Common myeloid progenitor, CD34-positive (primary cell): ENCODE measurements around the gene SIX1.

Experiments
- CTCF ChIA-PET: fragments of 350-600 bp; sonication (Branson Sonifier 250); formaldehyde crosslinking; loops from one replicate; lab custom pipeline; 2021; ENCODE audit warnings: antibody characterized with exemption; lab: Charles Lee
- POLR2A ChIA-PET: fragments of 350-600 bp; sonication (Branson Sonifier 250); formaldehyde crosslinking; loops from one replicate; lab custom pipeline; 2021; ENCODE audit warnings: antibody characterized with exemption; lab: Charles Lee
- DNase-seq, 3 donors: peaks; one replicate each; pipeline versions ENCODE4 v3.0.0 to v3.0.0-alpha.2; 2013
- H3K27ac ChIP-seq, 2 experiments: 1 replicate in 1 of 2; 2 replicates in 1 of 2; pipeline ENCODE4 v1.7.0; 2013; ENCODE audit warnings: inconsistent platforms in 2 of 2, low read length in 2 of 2, mild to moderate bottlenecking in 2 of 2, low read depth in 1 of 2, moderate library complexity in 1 of 2; ENCODE audit not compliant: severe bottlenecking in 2 of 2, insufficient read depth in 1 of 2, poor library complexity in 1 of 2
- H3K27me3 ChIP-seq, 5 experiments: replicated peaks in 2 of 5; 1 replicate in 3 of 5; 2 replicates in 2 of 5; pipeline versions ENCODE4 v1.6.1 to v1.7.0; 2013; ENCODE audit warnings: low read length in 4 of 5, mild to moderate bottlenecking in 2 of 5, moderate library complexity in 2 of 5, inconsistent platforms in 1 of 5; ENCODE audit not compliant: insufficient read depth in 5 of 5, control insufficient read depth in 4 of 5
- H3K36me3 ChIP-seq, 4 experiments: 1 replicate in 2 of 4; 2 replicates in 2 of 4; pipeline versions ENCODE4 v1.6.1 to v1.7.0; 2013; ENCODE audit warnings: low read length in 3 of 4, control low read depth in 1 of 4, mild to moderate bottlenecking in 1 of 4; ENCODE audit not compliant: control insufficient read depth in 4 of 4, insufficient read depth in 4 of 4
- H3K4me1 ChIP-seq, 4 experiments: 1 replicate in 3 of 4; 2 replicates in 1 of 4; pipeline versions ENCODE4 v1.6.1 to v1.7.1; 2013; ENCODE audit warnings: low read length in 3 of 4, mild to moderate bottlenecking in 3 of 4, control low read depth in 1 of 4, inconsistent platforms in 1 of 4, moderate library complexity in 1 of 4; ENCODE audit not compliant: control insufficient read depth in 4 of 4, insufficient read depth in 4 of 4; ENCODE audit errors: control extremely low read depth in 1 of 4
- H3K4me3 ChIP-seq, 7 experiments: 1 replicate in 4 of 7; 2 replicates in 3 of 7; pipeline versions ENCODE4 v1.5.1 to v1.7.0; 2013; ENCODE audit warnings: mild to moderate bottlenecking in 7 of 7, low read length in 6 of 7, moderate library complexity in 6 of 7, inconsistent platforms in 2 of 7, low read depth in 2 of 7, control low read depth in 1 of 7; ENCODE audit not compliant: insufficient read depth in 4 of 7, control insufficient read depth in 1 of 7; ENCODE audit errors: extremely low read depth in 1 of 7
- H3K9me3 ChIP-seq, 5 experiments: 1 replicate in 4 of 5; 2 replicates in 1 of 5; pipeline versions ENCODE4 v1.6.1 to v1.7.1; 2013; ENCODE audit warnings: low read length in 4 of 5, mild to moderate bottlenecking in 2 of 5, inconsistent platforms in 1 of 5, low read depth in 1 of 5, moderate library complexity in 1 of 5; ENCODE audit not compliant: control insufficient read depth in 4 of 5, insufficient read depth in 2 of 5; ENCODE audit errors: control extremely low read depth in 1 of 5
- WGBS: methylation state at CpG from one replicate; pipeline ENCODE4 v1.1.5; 2013; ENCODE audit not compliant: insufficient coverage; 5-methylcytosine and 5-hydroxymethylcytosine counted together

Gene SIX1

GRCh38 chr14:60680511-60680910, 31.2 kb upstream of the SIX1 start:
- H3K27me3 ChIP-seq, result peaks cover 0 to 5% (median 0%) of the 10 kb centered on the region in 5 experiments
- H3K4me1 ChIP-seq, result no peaks in the 10 kb centered on the region
- no peak overlapping the region for H3K27ac ChIP-seq
- CTCF ChIA-PET, result no interaction called here
- H3K36me3 ChIP-seq, result no peaks in the 10 kb centered on the region
- WGBS, result 100% methylated on average over 2 of the region's 3 CpGs
- POLR2A ChIA-PET, result no interaction called here
- H3K4me3 ChIP-seq, result no peak overlapping the region
- peaks cover 0 to 2% (median 0%) of the 10 kb centered on the region in 5 experiments for H3K9me3 ChIP-seq
- no peak for DNase-seq

- DNase-seq, result no peak
- CTCF ChIA-PET, result no interaction called here
- Histone ChIP-seq H3K27ac (no peak overlapping the region), H3K4me1 (no peaks in the 10 kb centered on the region), H3K27me3 (peaks cover 0 to 5% (median 0%) of the 10 kb centered on the region in 5 experiments), H3K36me3 (no peaks in the 10 kb centered on the region), H3K4me3 (no peak overlapping the region), H3K9me3 (peaks cover 0 to 2% (median 0%) of the 10 kb centered on the region in 5 experiments)
- WGBS, result 89% methylated on average over 2 of the region's 4 CpGs
- POLR2A ChIA-PET, result no interaction called here
These were observed 30.4 kb upstream of the SIX1 start for GRCh38 chr14:60679566-60680258.

- H3K27ac ChIP-seq, result no peak overlapping the region
- H3K27me3 ChIP-seq, result peaks cover 0 to 5% (median 0%) of the 10 kb centered on the region in 5 experiments
- H3K4me1 ChIP-seq, result no peaks in the 10 kb centered on the region
- no peak for DNase-seq
- ChIA-PET CTCF (no interaction called here), POLR2A (no interaction called here)
- no peak overlapping the region for H3K4me3 ChIP-seq
- H3K36me3 ChIP-seq, result no peaks in the 10 kb centered on the region
- H3K9me3 ChIP-seq, result peaks cover 0 to 2% (median 0%) of the 10 kb centered on the region in 5 experiments
These were observed 28.4 kb upstream of the SIX1 start for GRCh38 chr14:60677701-60678100.

- Histone ChIP-seq H3K36me3 (no peaks in the 10 kb centered on the region), H3K4me1 (no peaks in the 10 kb centered on the region)
- CTCF ChIA-PET, result no interaction called here
These were observed 21.7 kb upstream of the SIX1 start for GRCh38 chr14:60670989-60671388.

GRCh38 chr14:60668431-60669112, 19.3 kb upstream of the SIX1 start:
- Histone ChIP-seq H3K36me3 (no peaks in the 10 kb centered on the region), H3K27me3 (peaks cover 4 to 28% (median 13%) of the 10 kb centered on the region in 5 experiments), H3K27ac (no peak overlapping the region), H3K4me1 (no peaks in the 10 kb centered on the region), H3K4me3 (no peak overlapping the region), H3K9me3 (no peaks in the 10 kb centered on the region)
- CTCF ChIA-PET, result no interaction called here
- POLR2A ChIA-PET, result no interaction called here
- WGBS, result no CpG with 5 or more reads among the region's 5 CpGs
- no peak for DNase-seq

More at GRCh38 chr14:60670989-60671388, 21.7 kb upstream of the SIX1 start:
- H3K27ac ChIP-seq, result no peak overlapping the region
- H3K9me3 ChIP-seq, result no peaks in the 10 kb centered on the region
- POLR2A ChIA-PET, result no interaction called here
- H3K4me3 ChIP-seq, result no peak overlapping the region
- WGBS, result no CpG with 5 or more reads among the region's 3 CpGs
- no peak for DNase-seq
- H3K27me3 ChIP-seq, result peaks cover 0 to 10% (median 2%) of the 10 kb centered on the region in 5 experiments

- Histone ChIP-seq H3K27ac (no peak overlapping the region), H3K27me3 (peaks cover 4 to 60% (median 30%) of the 10 kb centered on the region in 5 experiments), H3K36me3 (no peaks in the 10 kb centered on the region), H3K4me1 (no peaks in the 10 kb centered on the region), H3K4me3 (no peak overlapping the region), H3K9me3 (no peaks in the 10 kb centered on the region)
- ChIA-PET CTCF (no interaction called here), POLR2A (no interaction called here)
- 100% methylated on average over 2 of the region's 3 CpGs for WGBS
- no peak for DNase-seq
These were observed 15.9 kb upstream of the SIX1 start for GRCh38 chr14:60665177-60665550.

- H3K9me3 ChIP-seq, result no peaks in the 10 kb centered on the region
- H3K27me3 ChIP-seq, result peaks cover 14 to 82% (median 44%) of the 10 kb centered on the region in 5 experiments
- ChIA-PET CTCF (no interaction called here), POLR2A (interaction anchor here (0.6 kb wide), 1 partner anchor 25 kb away, joined by 3 read pairs; no protein-coding TSS in a partner anchor)
- no peaks in the 10 kb centered on the region for H3K4me1 ChIP-seq
- no peak for DNase-seq
- H3K36me3 ChIP-seq, result no peaks in the 10 kb centered on the region
- WGBS, result no CpG with 5 or more reads among the region's 1 CpG
- H3K27ac ChIP-seq, result no peak overlapping the region
- no peak overlapping the region for H3K4me3 ChIP-seq
These were observed 13.7 kb upstream of the SIX1 start for GRCh38 chr14:60662982-60663381.
